Activated CD8-positive, alpha-beta T cell treated with anti-CD3 and anti-CD28 coated beads for 36 hours (primary cell): Measurements from ENCODE around the gene RNLS. TPM values are rescaled to one million over a fixed set of nuclear protein-coding genes. Genes with fewer than 3 reads are reported as not detected.
A peak's percentile ranks its signal among the peaks of the same experiment; 100 is the strongest.

Source experiments
- ATAC-seq: fragments of 200-7000 bp; cut with Tn5 transposase; one replicate; pipeline ENCODE4 v1.10.0; 2021; ENCODE audit warnings: mild to moderate bottlenecking, moderate library complexity
- CTCF ChIA-PET: fragments of 350-600 bp; sonication (Branson Sonifier 250); formaldehyde crosslinking; loops from one replicate; lab custom pipeline; 2021; ENCODE audit warnings: antibody characterized with exemption; lab: Charles Lee
- POLR2A ChIA-PET: fragments of 350-600 bp; sonication (Branson Sonifier 250); formaldehyde crosslinking; loops from one replicate; lab custom pipeline; 2021; ENCODE audit warnings: antibody characterized with exemption; lab: Charles Lee
- DNase-seq: peaks from one replicate; pipeline ENCODE4 v3.0.0-alpha.2; 2020
- H3K27ac Mint-ChIP-seq: one replicate; pipeline ENCODE4 v1.8.0; 2021; ENCODE audit warnings: mild to moderate bottlenecking, mixed read lengths
- H3K27me3 Mint-ChIP-seq: one replicate; pipeline ENCODE4 v1.8.0; 2021; ENCODE audit warnings: mixed read lengths
- H3K36me3 Mint-ChIP-seq: one replicate; pipeline ENCODE4 v1.8.0; 2021; ENCODE audit warnings: low read depth, mixed read lengths
- H3K4me1 Mint-ChIP-seq: one replicate; pipeline ENCODE4 v1.8.0; 2021; ENCODE audit warnings: low read depth, mixed read lengths
- H3K4me3 Mint-ChIP-seq: one replicate; pipeline ENCODE4 v1.8.0; 2021; ENCODE audit warnings: mild to moderate bottlenecking, moderate library complexity, mixed read lengths
- H3K9me3 Mint-ChIP-seq: one replicate; pipeline ENCODE4 v1.8.0; 2021; ENCODE audit warnings: mixed read lengths
- CTCF ChIP-seq: fragments of 200-600 bp; IDR thresholded peaks from one replicate; pipeline ENCODE4 v1.8.0; 2022; ENCODE audit warnings: antibody characterized with exemption, mild to moderate bottlenecking
- intact Hi-C: fragments of 100-400 bp; cut with micrococcal nuclease; formaldehyde crosslinking; loops from one replicate; pipeline ENCODE4 v1.10.0; 2022
- total RNA-seq, 2 experiments: library from RNA; stranded (reverse); gene quantifications; one replicate each; pipeline ENCODE4 v1.2.3, GENCODE V29; 2021

Gene RNLS
- total RNA-seq, 2 experiments from 2014 or later = 4.5 TPM

DNA sequence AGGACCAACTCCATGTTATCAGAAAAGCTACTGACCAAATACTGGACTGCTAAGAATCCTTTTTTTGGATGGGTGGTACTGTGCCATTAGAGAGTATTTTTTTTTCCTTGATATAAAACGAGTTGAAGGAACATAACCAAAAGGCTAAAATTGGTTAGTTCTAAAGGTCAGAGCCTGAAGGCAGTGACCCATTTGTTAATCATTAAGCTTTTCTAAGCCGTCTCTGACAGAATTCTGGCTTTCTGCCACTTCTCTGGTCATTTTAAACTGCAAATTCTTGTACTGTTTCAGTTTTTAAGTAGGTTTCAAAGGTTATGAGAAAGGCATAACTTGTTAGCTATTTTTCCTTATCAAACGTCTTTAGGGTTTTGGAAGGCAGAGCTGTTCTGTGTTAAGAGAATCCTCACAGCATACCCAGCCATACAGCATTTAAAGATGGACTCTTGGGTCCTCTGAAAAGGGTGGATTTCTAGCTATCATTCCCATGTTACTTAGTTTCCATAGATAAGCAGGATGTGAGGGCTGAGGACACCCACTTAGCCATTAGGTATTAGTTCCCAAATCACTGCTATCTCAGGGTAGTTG, 196.8 kb downstream of the RNLS start:
- intact Hi-C loops = loop anchor here (5.0 to 10.0 kb wide), 4 partner anchors 114 to 524 kb away; partner anchors contain the start of genes KLLN and PTEN

GRCh38 chr10:88385601-88386203, 197.4 kb downstream of the RNLS start:
- ATAC-seq (peak; percentile 72), DNase-seq (peak; percentile 66)
- H3K27me3 Mint-ChIP-seq = no peaks in the 10 kb centered on the region
- peaks cover 5% of the 10 kb centered on the region for H3K9me3 Mint-ChIP-seq
- H3K4me3 Mint-ChIP-seq = no peak overlapping the region
- POLR2A ChIA-PET = interaction anchor here (1.2 to 1.4 kb wide), 2 partner anchors 19 to 524 kb away, joined by 3 read pairs; no protein-coding TSS in a partner anchor
- no peak overlapping the region for H3K27ac Mint-ChIP-seq
- intact Hi-C loops = loop anchor here (5.0 to 10.0 kb wide), 4 partner anchors 113 to 523 kb away; partner anchors contain the start of genes KLLN and PTEN
- H3K36me3 Mint-ChIP-seq = peaks cover 3% of the 10 kb centered on the region
- CTCF ChIA-PET = interaction anchor here (1.1 to 1.6 kb wide), 3 partner anchors 8 to 167 kb away, joined by 3 to 4 read pairs (median 4); no protein-coding TSS in a partner anchor
- H3K4me1 Mint-ChIP-seq = peaks cover 22% of the 10 kb centered on the region
- TF ChIP-seq CTCF = no peak

More for the DNA sequence above, 196.8 kb downstream of the RNLS start:
- Mint-ChIP-seq H3K4me3 (no peak overlapping the region), H3K4me1 (peaks cover 22% of the 10 kb centered on the region), H3K9me3 (peaks cover 5% of the 10 kb centered on the region), H3K27me3 (no peaks in the 10 kb centered on the region), H3K36me3 (peaks cover 3% of the 10 kb centered on the region), H3K27ac (no peak overlapping the region)
- TF ChIP-seq CTCF = no peak
- ChIA-PET POLR2A (interaction anchor here (1.2 to 1.4 kb wide), 2 partner anchors 20 to 524 kb away, joined by 3 read pairs; no protein-coding TSS in a partner anchor), CTCF (interaction anchor here (1.1 to 4.3 kb wide), 5 partner anchors 9 to 535 kb away, joined by 3 to 63 read pairs (median 4); partner anchors contain the start of genes KLLN and PTEN)
- DNase-seq (no peak), ATAC-seq (no peak)

GRCh38 chr10:88383276-88383675, 199.8 kb downstream of the RNLS start:
- H3K9me3 Mint-ChIP-seq = peaks cover 5% of the 10 kb centered on the region
- CTCF ChIA-PET = interaction anchor here (0.9 kb wide), 1 partner anchor 83 kb away, joined by 3 read pairs; no protein-coding TSS in a partner anchor
- POLR2A ChIA-PET = no interaction called here
- no peak overlapping the region for H3K27ac Mint-ChIP-seq
- H3K4me3 Mint-ChIP-seq = no peak overlapping the region
- H3K4me1 Mint-ChIP-seq = peaks cover 19% of the 10 kb centered on the region
- intact Hi-C loops = loop anchor here (5.0 to 10.0 kb wide), 3 partner anchors 172 to 419 kb away; partner anchors contain the start of gene LIPM
- ATAC-seq = no peak
- no peaks in the 10 kb centered on the region for H3K27me3 Mint-ChIP-seq
- H3K36me3 Mint-ChIP-seq = peaks cover 3% of the 10 kb centered on the region
- DNase-seq = no peak
- no peak for TF ChIP-seq CTCF

GRCh38 chr10:88382699-88383098, 200.4 kb downstream of the RNLS start:
- no peaks in the 10 kb centered on the region for H3K27me3 Mint-ChIP-seq
- no peak for TF ChIP-seq CTCF
- peaks cover 19% of the 10 kb centered on the region for H3K4me1 Mint-ChIP-seq
- DNase-seq = no peak
- ChIA-PET CTCF (interaction anchor here (0.9 kb wide), 1 partner anchor 82 kb away, joined by 3 read pairs; no protein-coding TSS in a partner anchor), POLR2A (no interaction called here)
- no peak overlapping the region for H3K4me3 Mint-ChIP-seq
- intact Hi-C loops = loop anchor here (5.0 to 10.0 kb wide), 3 partner anchors 172 to 420 kb away; partner anchors contain the start of gene LIPM
- no peak for ATAC-seq
- peaks cover 3% of the 10 kb centered on the region for H3K36me3 Mint-ChIP-seq
- H3K9me3 Mint-ChIP-seq = peaks cover 5% of the 10 kb centered on the region
- H3K27ac Mint-ChIP-seq = no peak overlapping the region
